B cell (primary cell): ENCODE results near the gene PRRC2B. TPM values are rescaled to one million over a fixed set of nuclear protein-coding genes. Genes with fewer than 3 reads are reported as not detected.

Experiments used
- ATAC-seq: fragments of 200-7000 bp; cut with Tn5 transposase; one replicate; pipeline ENCODE4 v1.10.0; 2021; ENCODE audit warnings: low read depth, mild to moderate bottlenecking, moderate number of reproducible peaks, moderate library complexity
- CTCF ChIA-PET: fragments of 350-600 bp; sonication (Branson Sonifier 250); formaldehyde crosslinking; loops from one replicate; lab custom pipeline; 2021; ENCODE audit warnings: antibody characterized with exemption, inconsistent platforms; lab: Charles Lee
- POLR2A ChIA-PET: fragments of 350-600 bp; sonication (Branson Sonifier 250); formaldehyde crosslinking; loops from one replicate; lab custom pipeline; 2021; ENCODE audit warnings: antibody characterized with exemption; lab: Charles Lee
- DNase-seq: peaks from one replicate; pipeline ENCODE4 v3.0.0; 2013
- H2AFZ ChIP-seq: 2 replicates; pipeline ENCODE4 v1.6.1; 2012; ENCODE audit warnings: mild to moderate bottlenecking, low read depth, low read length; ENCODE audit not compliant: insufficient read depth, poor library complexity, severe bottlenecking
- H3K27ac ChIP-seq, 2 donors: 1 replicate in 1 of 2; 2 replicates in 1 of 2; pipeline ENCODE4 v1.5.1; 2012 to 2013; ENCODE audit warnings: low read length in 2 of 2, mild to moderate bottlenecking in 2 of 2, moderate library complexity in 1 of 2
- H3K27me3 ChIP-seq, 4 experiments: fragments of 200-600 bp in 1 of 4; sonication (generic) in 1 of 4; replicated peaks in 1 of 4; 1 replicate in 2 of 4; 2 replicates in 2 of 4; pipeline versions ENCODE4 v1.6.1 to v1.7.0; 2013 to 2016; ENCODE audit warnings: low read length in 3 of 4, mild to moderate bottlenecking in 2 of 4, mixed read lengths in 1 of 4, moderate library complexity in 1 of 4; ENCODE audit not compliant: insufficient read depth in 4 of 4, control insufficient read depth in 3 of 4; ENCODE audit errors: control extremely low read depth in 1 of 4
- H3K36me3 ChIP-seq, 2 experiments: replicated peaks in 1 of 2; 1 replicate in 1 of 2; 2 replicates in 1 of 2; pipeline versions ENCODE4 v1.6.1 to v1.7.1; 2013; ENCODE audit warnings: low read length in 1 of 2; ENCODE audit not compliant: insufficient read depth in 2 of 2, control insufficient read depth in 1 of 2; ENCODE audit errors: control extremely low read depth in 1 of 2, extremely low read depth in 1 of 2
- H3K4me1 ChIP-seq, 2 donors: fragments of 200-600 bp in 1 of 2; sonication (generic) in 1 of 2; 1 replicate in 1 of 2; 2 replicates in 1 of 2; pipeline versions ENCODE4 v1.5.1 to v1.6.1; 2013 to 2017; ENCODE audit warnings: low read length in 2 of 2; ENCODE audit not compliant: control insufficient read depth in 2 of 2, insufficient read depth in 2 of 2
- H3K4me2 ChIP-seq: replicated peaks from 2 replicates; pipeline ENCODE3; 2012; ENCODE audit warnings: mild to moderate bottlenecking, low read depth, low read length; ENCODE audit not compliant: poor library complexity, severe bottlenecking
- H3K4me3 ChIP-seq, 5 experiments: fragments of 200-600 bp in 1 of 5; sonication (generic) in 1 of 5; 1 replicate in 3 of 5; 2 replicates in 2 of 5; pipeline versions ENCODE4 v1.5.1 to v1.7.0; 2011 to 2016; ENCODE audit warnings: low read length in 4 of 5, mild to moderate bottlenecking in 4 of 5, low read depth in 2 of 5, control low read depth in 1 of 5, moderate library complexity in 1 of 5; ENCODE audit not compliant: insufficient read depth in 1 of 5; ENCODE audit errors: control extremely low read depth in 1 of 5, extremely low read depth in 1 of 5
- H3K79me2 ChIP-seq: fragments of 200-600 bp; sonication (generic); one replicate; pipeline ENCODE4 v1.6.0; 2016; ENCODE audit warnings: low read length; ENCODE audit not compliant: control insufficient read depth, insufficient read depth
- H3K9ac ChIP-seq: fragments of 200-600 bp; sonication (generic); 2 replicates; pipeline ENCODE4 v1.6.1; 2017; ENCODE audit warnings: mild to moderate bottlenecking, low read length, moderate library complexity
- H3K9me3 ChIP-seq, 3 donors: one replicate each; pipeline versions ENCODE4 v1.6.1 to v1.7.1; 2013; ENCODE audit warnings: low read length in 2 of 3; ENCODE audit not compliant: control insufficient read depth in 2 of 3, insufficient read depth in 1 of 3; ENCODE audit errors: control extremely low read depth in 1 of 3
- H4K20me1 ChIP-seq: 2 replicates; pipeline ENCODE4 v1.6.0; 2012; ENCODE audit warnings: mild to moderate bottlenecking, low read length; ENCODE audit not compliant: insufficient read depth, control insufficient read depth, poor library complexity, severe bottlenecking
- H3K27ac Mint-ChIP-seq: one replicate; pipeline ENCODE4 v1.8.0; 2021; ENCODE audit warnings: mixed read lengths
- H3K27me3 Mint-ChIP-seq: one replicate; pipeline ENCODE4 v1.8.0; 2021; ENCODE audit warnings: mixed read lengths
- H3K4me1 Mint-ChIP-seq: one replicate; pipeline ENCODE4 v1.8.0; 2021; ENCODE audit warnings: mixed read lengths
- H3K4me3 Mint-ChIP-seq: one replicate; pipeline ENCODE4 v1.8.0; 2021; ENCODE audit warnings: mixed read lengths
- H3K9me3 Mint-ChIP-seq: one replicate; pipeline ENCODE4 v1.8.0; 2022; ENCODE audit warnings: mixed read lengths; ENCODE audit not compliant: insufficient read depth
- EZH2 ChIP-seq: IDR thresholded peaks from 2 replicates; pipeline ENCODE4 v1.6.1; 2012; ENCODE audit warnings: borderline replicate concordance, low read depth, mild to moderate bottlenecking, moderate library complexity, low read length; ENCODE audit not compliant: insufficient read depth, poor library complexity, severe bottlenecking
- WGBS: methylation state at CpG from one replicate; pipeline ENCODE4 v1.1.5; 2013; ENCODE audit warnings: missing lambda C conversion rate; ENCODE audit not compliant: insufficient coverage; 5-methylcytosine and 5-hydroxymethylcytosine counted together
- intact Hi-C: fragments of 100-400 bp; cut with micrococcal nuclease; formaldehyde crosslinking; loops from one replicate; pipeline ENCODE4 v1.10.0; 2022
- polyA plus RNA-seq: library from polyadenylated mRNA; depleted of rRNA; stranded (reverse); fragments of >200 nt; gene quantifications from 2 replicates; pipeline ENCODE4 v1.2.3, GENCODE V29; 2012
- total RNA-seq, 2 donors: library from RNA; stranded (reverse); fragments of 120-200 nt in 1 of 2; gene quantifications; 1 replicate in 1 of 2; 2 replicates in 1 of 2; pipeline versions ENCODE4 v1.2.3 to v1.2.4, GENCODE V29; 2013 to 2022
- TF ChIP-seq, protein P1 (sequence below): fragments of 200-600 bp; IDR thresholded peaks from one replicate; pipeline ENCODE4 v1.8.0; 2022; ENCODE audit warnings: antibody characterized with exemption, mild to moderate bottlenecking

Gene PRRC2B
- total and polyA plus RNA-seq, 2 donors (not counting 1 experiment from before 2014, with no cell fraction given), result 63.9 to 268 TPM

DNA sequence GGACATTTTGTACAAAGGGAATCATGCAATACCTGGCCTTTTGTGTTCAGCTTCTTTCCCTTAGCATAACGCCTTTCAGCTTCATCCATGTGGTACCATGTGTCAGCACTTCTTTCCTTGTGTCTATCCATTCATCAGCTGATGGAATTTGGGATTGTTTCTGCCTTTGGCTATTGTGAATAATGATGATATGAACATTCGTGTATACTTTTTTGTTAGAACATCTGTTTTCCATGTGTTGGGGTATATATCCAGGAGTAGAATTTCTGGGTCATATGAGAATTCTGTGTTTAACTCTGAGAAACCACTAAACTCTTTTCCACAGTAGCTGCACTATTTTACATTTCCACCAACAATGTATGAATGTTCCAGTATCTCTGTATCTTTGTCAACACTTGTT lies 14.8 kb upstream of the PRRC2B start:
- 80% methylated on average over 1 of the region's 2 CpGs for WGBS
- ChIA-PET POLR2A (no interaction called here), CTCF (interaction anchor here (1.3 to 2.2 kb wide), 2 partner anchors 15 to 30 kb away, joined by 4 to 6 read pairs; no protein-coding TSS in a partner anchor)
- H3K36me3 ChIP-seq, result no peaks in the 10 kb centered on the region
- H3K4me1 ChIP-seq, result peaks cover 0 to 6% of the 10 kb centered on the region in 2 donors
- H3K4me3 ChIP-seq, result no peak overlapping the region
- no peaks in the 10 kb centered on the region for H4K20me1 ChIP-seq
- no peak overlapping the region for H2AFZ ChIP-seq
- H3K27me3 ChIP-seq, result no peaks in the 10 kb centered on the region
- H3K9me3 ChIP-seq, result no peaks in the 10 kb centered on the region
- peaks cover under 1% of the 10 kb centered on the region for H3K4me1 Mint-ChIP-seq
- no peak overlapping the region for H3K4me3 Mint-ChIP-seq
- no peaks in the 10 kb centered on the region for H3K9me3 Mint-ChIP-seq
- DNase-seq (no peak), ATAC-seq (no peak)
- intact Hi-C loops, result no loop called here
- no peak overlapping the region for H3K4me2 ChIP-seq
- no peaks in the 10 kb centered on the region for H3K27me3 Mint-ChIP-seq
- no peaks in the 10 kb centered on the region for H3K79me2 ChIP-seq
- H3K27ac ChIP-seq, result no peak overlapping the region
- no peak for TF ChIP-seq EZH2
- TF ChIP-seq, protein P1, sequence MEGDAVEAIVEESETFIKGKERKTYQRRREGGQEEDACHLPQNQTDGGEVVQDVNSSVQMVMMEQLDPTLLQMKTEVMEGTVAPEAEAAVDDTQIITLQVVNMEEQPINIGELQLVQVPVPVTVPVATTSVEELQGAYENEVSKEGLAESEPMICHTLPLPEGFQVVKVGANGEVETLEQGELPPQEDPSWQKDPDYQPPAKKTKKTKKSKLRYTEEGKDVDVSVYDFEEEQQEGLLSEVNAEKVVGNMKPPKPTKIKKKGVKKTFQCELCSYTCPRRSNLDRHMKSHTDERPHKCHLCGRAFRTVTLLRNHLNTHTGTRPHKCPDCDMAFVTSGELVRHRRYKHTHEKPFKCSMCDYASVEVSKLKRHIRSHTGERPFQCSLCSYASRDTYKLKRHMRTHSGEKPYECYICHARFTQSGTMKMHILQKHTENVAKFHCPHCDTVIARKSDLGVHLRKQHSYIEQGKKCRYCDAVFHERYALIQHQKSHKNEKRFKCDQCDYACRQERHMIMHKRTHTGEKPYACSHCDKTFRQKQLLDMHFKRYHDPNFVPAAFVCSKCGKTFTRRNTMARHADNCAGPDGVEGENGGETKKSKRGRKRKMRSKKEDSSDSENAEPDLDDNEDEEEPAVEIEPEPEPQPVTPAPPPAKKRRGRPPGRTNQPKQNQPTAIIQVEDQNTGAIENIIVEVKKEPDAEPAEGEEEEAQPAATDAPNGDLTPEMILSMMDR, result no peak
- H3K9ac ChIP-seq, result no peak overlapping the region
- H3K27ac Mint-ChIP-seq, result no peak overlapping the region

DNA sequence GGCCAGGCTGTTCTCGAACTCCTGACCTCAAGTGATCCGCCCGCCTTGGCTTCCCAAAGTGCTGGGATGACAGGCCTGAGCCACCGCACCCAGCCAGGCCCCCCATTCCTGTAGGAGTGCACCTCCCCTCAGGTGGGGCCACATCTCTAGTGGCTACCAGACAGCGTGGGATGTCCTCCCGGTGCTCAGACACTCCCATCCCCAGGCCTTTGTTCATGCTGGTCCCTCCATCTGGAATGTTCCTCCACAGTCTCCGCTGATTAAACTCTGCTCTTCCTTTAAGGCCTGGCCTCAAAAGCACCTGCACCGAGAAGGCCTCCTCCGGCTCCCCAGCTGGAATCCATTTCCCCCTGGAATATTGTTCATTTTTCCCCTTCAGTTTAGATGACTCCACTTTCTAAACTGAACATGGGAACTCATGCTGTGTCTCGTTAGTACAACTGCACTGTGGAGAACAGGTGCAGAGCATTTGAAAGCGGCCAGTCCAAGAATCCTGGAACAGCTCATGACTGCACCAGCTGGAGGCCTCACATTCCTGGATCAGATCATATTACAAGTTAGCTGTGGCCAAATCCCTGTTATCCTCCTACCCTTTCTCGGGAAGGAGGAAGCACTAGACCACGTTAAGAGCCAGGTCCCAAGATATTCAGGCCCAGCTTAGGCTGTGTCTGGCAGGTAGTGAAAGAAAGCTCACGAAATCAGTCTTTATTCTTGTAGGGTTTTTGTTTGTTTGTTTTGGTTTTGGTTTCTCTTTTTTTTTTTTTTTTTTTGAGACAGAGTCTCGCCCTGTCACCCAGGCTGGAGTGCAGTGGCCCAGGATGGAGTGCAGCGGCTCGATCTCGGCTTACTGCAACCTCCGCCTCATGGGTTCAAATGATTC lies 10.8 kb upstream of the PRRC2B start:
- no peak for TF ChIP-seq EZH2
- TF ChIP-seq, protein P1, result no peak
- ChIA-PET POLR2A (interaction anchor here (0.7 kb wide), 1 partner anchor 26 kb away, joined by 3 read pairs; no protein-coding TSS in a partner anchor), CTCF (interaction anchor here (0.9 to 1.8 kb wide), 2 partner anchors 34 to 91 kb away, joined by 3 to 5 read pairs; no protein-coding TSS in a partner anchor)
- Mint-ChIP-seq H3K27ac (peak overlapping the region; percentile 37), H3K4me1 (no peaks in the 10 kb centered on the region), H3K27me3 (no peaks in the 10 kb centered on the region), H3K9me3 (no peaks in the 10 kb centered on the region), H3K4me3 (no peak overlapping the region)
- no peak overlapping the region for H2AFZ ChIP-seq
- H3K9me3 ChIP-seq, result no peaks in the 10 kb centered on the region
- H3K79me2 ChIP-seq, result no peaks in the 10 kb centered on the region
- ATAC-seq (no peak), DNase-seq (no peak)
- intact Hi-C loops, result no loop called here
- H3K4me3 ChIP-seq, result no peak overlapping the region
- H3K36me3 ChIP-seq, result no peaks in the 10 kb centered on the region
- H3K9ac ChIP-seq, result no peak overlapping the region
- no peak overlapping the region for H3K4me2 ChIP-seq
- no peaks in the 10 kb centered on the region for H3K4me1 ChIP-seq
- H3K27ac ChIP-seq, result no peak overlapping the region
- H3K27me3 ChIP-seq, result no peaks in the 10 kb centered on the region
- WGBS, result 92% methylated on average over 13 of the region's 19 CpGs
- H4K20me1 ChIP-seq, result no peaks in the 10 kb centered on the region
